ENCODE data around the gene NBPF3. TPM values are rescaled to one million over a fixed set of nuclear protein-coding genes. Genes with fewer than 3 reads are reported as not detected.

The NBPF3 gene
- polyA plus RNA-seq, 2 donors: 1.1 to 2.4 TPM

GRCh38 chr1:21524220-21524619, 84.3 kb downstream of the NBPF3 start:
- Histone ChIP-seq H3K27me3 (ENCODE audit: control insufficient read depth in 1 of 2, insufficient read depth in 2 of 2, low read length in 2 of 2) (no peaks in the 10 kb centered on the region), H3K4me3 (ENCODE audit: low read depth in 1 of 2, low read length in 2 of 2) (no peak overlapping the region), H3K27ac (ENCODE audit: low read depth in 2 of 2, low read length in 1 of 2) (no peak overlapping the region), H3K9me3 (ENCODE audit: control insufficient read depth in 2 of 2, insufficient read depth in 1 of 2, low read depth in 1 of 2, low read length in 1 of 2) (no peaks in the 10 kb centered on the region), H3K36me3 (ENCODE audit: control insufficient read depth in 2 of 2, insufficient read depth in 2 of 2, low read length in 1 of 2) (no peaks in the 10 kb centered on the region), H3K4me1 (ENCODE audit: control insufficient read depth in 2 of 2, insufficient read depth in 2 of 2, low read length in 1 of 2) (no peaks in the 10 kb centered on the region)
- WGBS, 2 donors: 85 to 88% methylated on average over 5 of the region's 5 CpGs

- H3K36me3 ChIP-seq (ENCODE audit: control insufficient read depth in 2 of 2, insufficient read depth in 2 of 2, low read length in 1 of 2): no peaks in the 10 kb centered on the region
- H3K9me3 ChIP-seq (ENCODE audit: control insufficient read depth in 2 of 2, insufficient read depth in 1 of 2, low read depth in 1 of 2, low read length in 1 of 2): no peaks in the 10 kb centered on the region
- no peak overlapping the region for H3K27ac ChIP-seq (ENCODE audit: low read depth in 2 of 2, low read length in 1 of 2)
- no peak overlapping the region for H3K4me3 ChIP-seq (ENCODE audit: low read depth in 1 of 2, low read length in 2 of 2)
- H3K27me3 ChIP-seq (ENCODE audit: control insufficient read depth in 1 of 2, insufficient read depth in 2 of 2, low read length in 2 of 2): no peaks in the 10 kb centered on the region
- 68 to 74% methylated on average over 14 of the region's 14 CpGs for WGBS, 2 donors
- H3K4me1 ChIP-seq (ENCODE audit: control insufficient read depth in 2 of 2, insufficient read depth in 2 of 2, low read length in 1 of 2): no peaks in the 10 kb centered on the region
Observed at GRCh38 chr1:21524686-21525339, 84.9 kb downstream of the NBPF3 start.

GRCh38 chr1:21525340-21525717, 85.4 kb downstream of the NBPF3 start:
- Histone ChIP-seq H3K36me3 (ENCODE audit: control insufficient read depth in 2 of 2, insufficient read depth in 2 of 2, low read length in 1 of 2) (no peaks in the 10 kb centered on the region), H3K4me1 (ENCODE audit: control insufficient read depth in 2 of 2, insufficient read depth in 2 of 2, low read length in 1 of 2) (no peaks in the 10 kb centered on the region), H3K9me3 (ENCODE audit: control insufficient read depth in 2 of 2, insufficient read depth in 1 of 2, low read depth in 1 of 2, low read length in 1 of 2) (no peaks in the 10 kb centered on the region), H3K27me3 (ENCODE audit: control insufficient read depth in 1 of 2, insufficient read depth in 2 of 2, low read length in 2 of 2) (no peaks in the 10 kb centered on the region), H3K27ac (ENCODE audit: low read depth in 2 of 2, low read length in 1 of 2) (no peak overlapping the region), H3K4me3 (ENCODE audit: low read depth in 1 of 2, low read length in 2 of 2) (no peak overlapping the region)
- 84 to 90% methylated on average over 7 of the region's 7 CpGs for WGBS, 2 donors

- no peak overlapping the region for H3K4me3 ChIP-seq (ENCODE audit: low read depth in 1 of 2, low read length in 2 of 2)
- H3K36me3 ChIP-seq (ENCODE audit: control insufficient read depth in 2 of 2, insufficient read depth in 2 of 2, low read length in 1 of 2): no peaks in the 10 kb centered on the region
- H3K27ac ChIP-seq (ENCODE audit: low read depth in 2 of 2, low read length in 1 of 2): no peak overlapping the region
Observed at GRCh38 chr1:21526441-21526840, 86.5 kb downstream of the NBPF3 start.

GRCh38 chr1:21530368-21531016, 90.6 kb downstream of the NBPF3 start:
- H3K4me1 ChIP-seq (ENCODE audit: control insufficient read depth in 2 of 2, insufficient read depth in 2 of 2, low read length in 1 of 2): no peaks in the 10 kb centered on the region

More at GRCh38 chr1:21526441-21526840, 86.5 kb downstream of the NBPF3 start:
- Histone ChIP-seq H3K4me1 (ENCODE audit: control insufficient read depth in 2 of 2, insufficient read depth in 2 of 2, low read length in 1 of 2) (no peaks in the 10 kb centered on the region), H3K27me3 (ENCODE audit: control insufficient read depth in 1 of 2, insufficient read depth in 2 of 2, low read length in 2 of 2) (no peaks in the 10 kb centered on the region), H3K9me3 (ENCODE audit: control insufficient read depth in 2 of 2, insufficient read depth in 1 of 2, low read depth in 1 of 2, low read length in 1 of 2) (no peaks in the 10 kb centered on the region)
- WGBS, 2 donors: 70 to 79% methylated on average over 1 of the region's 1 CpG

GRCh38 chr1:21531241-21531640, 91.3 kb downstream of the NBPF3 start:
- WGBS, 2 donors: 90 to 94% methylated on average over 5 of the region's 5 CpGs
- no peaks in the 10 kb centered on the region for H3K9me3 ChIP-seq (ENCODE audit: control insufficient read depth in 2 of 2, insufficient read depth in 1 of 2, low read depth in 1 of 2, low read length in 1 of 2)
- H3K27me3 ChIP-seq (ENCODE audit: control insufficient read depth in 1 of 2, insufficient read depth in 2 of 2, low read length in 2 of 2): no peaks in the 10 kb centered on the region
- no peaks in the 10 kb centered on the region for H3K4me1 ChIP-seq (ENCODE audit: control insufficient read depth in 2 of 2, insufficient read depth in 2 of 2, low read length in 1 of 2)
- no peak overlapping the region for H3K27ac ChIP-seq (ENCODE audit: low read depth in 2 of 2, low read length in 1 of 2)
- H3K4me3 ChIP-seq (ENCODE audit: low read depth in 1 of 2, low read length in 2 of 2): no peak overlapping the region
- H3K36me3 ChIP-seq (ENCODE audit: control insufficient read depth in 2 of 2, insufficient read depth in 2 of 2, low read length in 1 of 2): no peaks in the 10 kb centered on the region

More at GRCh38 chr1:21530368-21531016, 90.6 kb downstream of the NBPF3 start:
- no peaks in the 10 kb centered on the region for H3K27me3 ChIP-seq (ENCODE audit: control insufficient read depth in 1 of 2, insufficient read depth in 2 of 2, low read length in 2 of 2)
- no peaks in the 10 kb centered on the region for H3K36me3 ChIP-seq (ENCODE audit: control insufficient read depth in 2 of 2, insufficient read depth in 2 of 2, low read length in 1 of 2)
- no peaks in the 10 kb centered on the region for H3K9me3 ChIP-seq (ENCODE audit: control insufficient read depth in 2 of 2, insufficient read depth in 1 of 2, low read depth in 1 of 2, low read length in 1 of 2)
- WGBS, 2 donors: 67 to 74% methylated on average over 7 of the region's 7 CpGs
- no peak overlapping the region for H3K4me3 ChIP-seq (ENCODE audit: low read depth in 1 of 2, low read length in 2 of 2)
- no peak overlapping the region for H3K27ac ChIP-seq (ENCODE audit: low read depth in 2 of 2, low read length in 1 of 2)

GRCh38 chr1:21532496-21532895, 92.6 kb downstream of the NBPF3 start:
- H3K9me3 ChIP-seq (ENCODE audit: control insufficient read depth in 2 of 2, insufficient read depth in 1 of 2, low read depth in 1 of 2, low read length in 1 of 2): no peaks in the 10 kb centered on the region
- no peak overlapping the region for H3K4me3 ChIP-seq (ENCODE audit: low read depth in 1 of 2, low read length in 2 of 2)
- H3K27me3 ChIP-seq (ENCODE audit: control insufficient read depth in 1 of 2, insufficient read depth in 2 of 2, low read length in 2 of 2): no peaks in the 10 kb centered on the region
- no peak overlapping the region for H3K27ac ChIP-seq (ENCODE audit: low read depth in 2 of 2, low read length in 1 of 2)
- WGBS, 2 donors: 56 to 61% methylated on average over 3 of the region's 3 CpGs
- H3K36me3 ChIP-seq (ENCODE audit: control insufficient read depth in 2 of 2, insufficient read depth in 2 of 2, low read length in 1 of 2): no peaks in the 10 kb centered on the region
- H3K4me1 ChIP-seq (ENCODE audit: control insufficient read depth in 2 of 2, insufficient read depth in 2 of 2, low read length in 1 of 2): no peaks in the 10 kb centered on the region

- 72 to 81% methylated on average over 4 of the region's 4 CpGs for WGBS, 2 donors
Observed at GRCh38 chr1:21532992-21533534, 93.1 kb downstream of the NBPF3 start.

GRCh38 chr1:21534146-21534545, 94.2 kb downstream of the NBPF3 start:
- no peaks in the 10 kb centered on the region for H3K4me1 ChIP-seq (ENCODE audit: control insufficient read depth in 2 of 2, insufficient read depth in 2 of 2, low read length in 1 of 2)
- no peak overlapping the region for H3K4me3 ChIP-seq (ENCODE audit: low read depth in 1 of 2, low read length in 2 of 2)
- 85 to 92% methylated on average over 5 of the region's 5 CpGs for WGBS, 2 donors
- no peaks in the 10 kb centered on the region for H3K36me3 ChIP-seq (ENCODE audit: control insufficient read depth in 2 of 2, insufficient read depth in 2 of 2, low read length in 1 of 2)
- no peaks in the 10 kb centered on the region for H3K27me3 ChIP-seq (ENCODE audit: control insufficient read depth in 1 of 2, insufficient read depth in 2 of 2, low read length in 2 of 2)
- no peak overlapping the region for H3K27ac ChIP-seq (ENCODE audit: low read depth in 2 of 2, low read length in 1 of 2)
- no peaks in the 10 kb centered on the region for H3K9me3 ChIP-seq (ENCODE audit: control insufficient read depth in 2 of 2, insufficient read depth in 1 of 2, low read depth in 1 of 2, low read length in 1 of 2)

More at GRCh38 chr1:21532992-21533534, 93.1 kb downstream of the NBPF3 start:
- H3K9me3 ChIP-seq (ENCODE audit: control insufficient read depth in 2 of 2, insufficient read depth in 1 of 2, low read depth in 1 of 2, low read length in 1 of 2): no peaks in the 10 kb centered on the region
- no peak overlapping the region for H3K27ac ChIP-seq (ENCODE audit: low read depth in 2 of 2, low read length in 1 of 2)
- H3K27me3 ChIP-seq (ENCODE audit: control insufficient read depth in 1 of 2, insufficient read depth in 2 of 2, low read length in 2 of 2): no peaks in the 10 kb centered on the region
- H3K36me3 ChIP-seq (ENCODE audit: control insufficient read depth in 2 of 2, insufficient read depth in 2 of 2, low read length in 1 of 2): no peaks in the 10 kb centered on the region
- H3K4me1 ChIP-seq (ENCODE audit: control insufficient read depth in 2 of 2, insufficient read depth in 2 of 2, low read length in 1 of 2): no peaks in the 10 kb centered on the region
- H3K4me3 ChIP-seq (ENCODE audit: low read depth in 1 of 2, low read length in 2 of 2): no peak overlapping the region
